Panc1 (cell line): ENCODE results near the gene ATP11A. TPM values are rescaled to one million over a fixed set of nuclear protein-coding genes. Genes with fewer than 3 reads are reported as not detected.

ENCODE experiments used
- ATAC-seq: fragments of 200-7000 bp; cut with Tn5 transposase; 2 replicates; pipeline ENCODE4 v1.9.1; 2020; ENCODE audit warnings: mild to moderate bottlenecking, moderate library complexity
- BruUV-seq: library from RNA; stranded (reverse); fragments of 400-500 nt; replicated peaks from 2 replicates; lab custom pipeline; 2021; lab: Mats Ljungman, UMichigan
- CTCF ChIA-PET: fragments of 300-600 bp; sonication (Branson Sonifier 250); formaldehyde crosslinking; loops from one replicate; lab custom pipeline; 2022; ENCODE audit warnings: antibody characterized with exemption; lab: Charles Lee
- POLR2A ChIA-PET: fragments of 300-600 bp; sonication (Branson Sonifier 250); formaldehyde crosslinking; loops from one replicate; lab custom pipeline; 2022; ENCODE audit warnings: antibody characterized with exemption; lab: Charles Lee
- DNase-seq: peaks from one replicate; pipeline ENCODE4 v3.0.0-alpha.2; 2010; ENCODE audit warnings: low read depth, low spot score
- H3K27ac ChIP-seq: 2 replicates; pipeline ENCODE4 v1.5.1; 2011; ENCODE audit warnings: mild to moderate bottlenecking, low read length, inconsistent platforms
- H3K27me3 ChIP-seq: fragments of 200-500 bp; sonication (Bioruptor generic); 2 replicates; pipeline ENCODE4 v1.6.0; 2014; ENCODE audit warnings: low read length, inconsistent platforms; ENCODE audit not compliant: control insufficient read depth, insufficient read depth
- H3K36me3 ChIP-seq: fragments of 200-500 bp; sonication (Bioruptor generic); 2 replicates; pipeline ENCODE4 v1.5.1; 2014; ENCODE audit warnings: inconsistent platforms, mild to moderate bottlenecking, low read length, moderate library complexity; ENCODE audit not compliant: control insufficient read depth, insufficient read depth
- H3K4me1 ChIP-seq: 2 replicates; pipeline ENCODE4 v1.5.1; 2011; ENCODE audit warnings: inconsistent platforms, mild to moderate bottlenecking, low read length, moderate library complexity; ENCODE audit not compliant: control insufficient read depth, insufficient read depth
- H3K4me3 ChIP-seq, 2 experiments: 2 replicates each; pipeline ENCODE4 v1.5.1; 2011 to 2012; ENCODE audit warnings: low read depth in 2 of 2, low read length in 2 of 2, mild to moderate bottlenecking in 2 of 2, inconsistent platforms in 1 of 2, moderate library complexity in 1 of 2
- H3K9me3 ChIP-seq: fragments of 200-500 bp; sonication (Bioruptor generic); 2 replicates; pipeline ENCODE4 v1.5.1; 2014; ENCODE audit warnings: low read depth, mild to moderate bottlenecking, inconsistent platforms, low read length, moderate library complexity; ENCODE audit not compliant: control insufficient read depth, insufficient read depth
- POLR2AphosphoS5 ChIP-seq: IDR thresholded peaks from 2 replicates; pipeline ENCODE4 v1.6.1; 2012; ENCODE audit warnings: mild to moderate bottlenecking, low read depth, low read length, moderate library complexity
- REST ChIP-seq, 2 experiments: IDR thresholded peaks; 2 replicates each; pipeline ENCODE4 v1.6.1; 2011 to 2012; ENCODE audit warnings: low read depth in 2 of 2, control low read depth in 1 of 2, low read length in 1 of 2, mild to moderate bottlenecking in 1 of 2, moderate library complexity in 1 of 2; ENCODE audit not compliant: insufficient read depth in 1 of 2
- SIN3A ChIP-seq: IDR thresholded peaks from 2 replicates; pipeline ENCODE4 v1.6.1; 2012; ENCODE audit warnings: low read depth, mild to moderate bottlenecking, low read length, moderate library complexity, borderline replicate concordance; ENCODE audit not compliant: insufficient read depth
- TCF7L2 ChIP-seq: IDR thresholded peaks from 2 replicates; pipeline ENCODE4 v1.6.1; 2011; ENCODE audit warnings: mild to moderate bottlenecking, low read depth, low read length, inconsistent platforms
- in situ Hi-C: cut with HindIII; loops from 2 replicates; pipeline ENCODE4 v1.10.0; 2016; ENCODE audit warnings: low sequenced_read_pairs, low pct_unique_long_range_greater_than_20kb
- intact Hi-C: fragments of 100-400 bp; cut with micrococcal nuclease; formaldehyde crosslinking; loops from one replicate; pipeline ENCODE4 v1.10.0; 2022; ENCODE audit not compliant: unreplicated experiment
- total RNA-seq: library from RNA; stranded (reverse); gene quantifications from one replicate; pipeline ENCODE4 v1.2.1, GENCODE V29; 2021; ENCODE audit not compliant: unreplicated experiment
- TF ChIP-seq, protein P1 (sequence below): fragments of 450-650 bp; IDR thresholded peaks from 2 replicates; pipeline ENCODE4 v1.5.1; 2017; ENCODE audit warnings: mild to moderate bottlenecking

The ATP11A gene
- total RNA-seq, 1 experiment from 2014 or later: 85.8 TPM

DNA sequence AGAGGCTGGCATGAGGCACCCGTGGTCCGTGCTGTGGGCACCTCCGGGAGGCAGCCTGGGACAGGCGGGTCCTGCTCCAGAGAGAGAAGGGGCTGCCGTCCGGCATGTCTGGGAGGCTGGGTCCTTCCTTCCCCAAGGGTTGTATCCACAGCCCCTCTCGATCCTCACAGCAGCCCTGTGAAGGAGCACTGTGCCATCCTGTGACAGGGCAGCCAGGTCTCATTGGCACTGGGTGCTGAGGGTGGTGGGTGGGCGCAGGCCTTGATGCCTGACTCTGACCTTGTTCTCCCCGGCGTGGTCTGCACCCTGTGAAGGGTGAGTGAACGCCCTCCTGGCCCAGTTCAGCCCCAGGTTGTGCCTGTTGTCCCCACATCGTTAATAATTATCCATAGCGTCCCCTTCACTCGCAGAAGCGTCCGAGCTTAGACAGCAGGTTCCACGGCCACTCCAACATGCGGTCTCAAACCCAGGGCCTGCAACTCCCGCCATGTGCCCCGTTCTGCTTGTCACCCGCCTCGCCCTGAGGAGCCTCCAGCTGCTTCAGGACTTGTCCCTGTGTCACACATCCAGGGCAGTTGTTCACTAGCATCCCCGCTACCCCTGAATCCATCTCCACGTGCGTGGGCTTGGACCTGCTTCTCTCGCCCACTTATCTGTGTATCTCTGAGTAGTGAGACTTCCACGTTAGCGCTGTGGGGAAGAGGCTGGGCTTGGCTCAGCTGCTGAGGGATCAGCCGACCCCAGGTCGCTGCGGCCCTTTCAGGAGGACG is 10.6 kb downstream of the ATP11A start:
- ChIA-PET POLR2A (no interaction called here), CTCF (no interaction called here)
- H3K4me3 ChIP-seq: no peak overlapping the region
- ATAC-seq (no peak), DNase-seq (no peak)
- H3K4me1 ChIP-seq: peaks cover 29% of the 10 kb centered on the region
- no peaks in the 10 kb centered on the region for H3K27me3 ChIP-seq
- intact Hi-C loops: no loop called here
- no TSS peak for BruUV-seq
- in situ Hi-C loops: no loop called here
- TF ChIP-seq, protein P1, sequence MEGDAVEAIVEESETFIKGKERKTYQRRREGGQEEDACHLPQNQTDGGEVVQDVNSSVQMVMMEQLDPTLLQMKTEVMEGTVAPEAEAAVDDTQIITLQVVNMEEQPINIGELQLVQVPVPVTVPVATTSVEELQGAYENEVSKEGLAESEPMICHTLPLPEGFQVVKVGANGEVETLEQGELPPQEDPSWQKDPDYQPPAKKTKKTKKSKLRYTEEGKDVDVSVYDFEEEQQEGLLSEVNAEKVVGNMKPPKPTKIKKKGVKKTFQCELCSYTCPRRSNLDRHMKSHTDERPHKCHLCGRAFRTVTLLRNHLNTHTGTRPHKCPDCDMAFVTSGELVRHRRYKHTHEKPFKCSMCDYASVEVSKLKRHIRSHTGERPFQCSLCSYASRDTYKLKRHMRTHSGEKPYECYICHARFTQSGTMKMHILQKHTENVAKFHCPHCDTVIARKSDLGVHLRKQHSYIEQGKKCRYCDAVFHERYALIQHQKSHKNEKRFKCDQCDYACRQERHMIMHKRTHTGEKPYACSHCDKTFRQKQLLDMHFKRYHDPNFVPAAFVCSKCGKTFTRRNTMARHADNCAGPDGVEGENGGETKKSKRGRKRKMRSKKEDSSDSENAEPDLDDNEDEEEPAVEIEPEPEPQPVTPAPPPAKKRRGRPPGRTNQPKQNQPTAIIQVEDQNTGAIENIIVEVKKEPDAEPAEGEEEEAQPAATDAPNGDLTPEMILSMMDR: no peak
- TF ChIP-seq SIN3A (no peak), REST (IDR thresholded peaks at IDR 0.05; ENCODE audit: insufficient read depth in 1 of 2, low read depth in 2 of 2, low read length in 1 of 2) (no peak), POLR2AphosphoS5 (no peak), TCF7L2 (no peak)
- H3K36me3 ChIP-seq: no peaks in the 10 kb centered on the region; the same call in 1 of the 2 replicates
- H3K9me3 ChIP-seq: no peaks in the 10 kb centered on the region
- H3K27ac ChIP-seq: no peak overlapping the region

DNA sequence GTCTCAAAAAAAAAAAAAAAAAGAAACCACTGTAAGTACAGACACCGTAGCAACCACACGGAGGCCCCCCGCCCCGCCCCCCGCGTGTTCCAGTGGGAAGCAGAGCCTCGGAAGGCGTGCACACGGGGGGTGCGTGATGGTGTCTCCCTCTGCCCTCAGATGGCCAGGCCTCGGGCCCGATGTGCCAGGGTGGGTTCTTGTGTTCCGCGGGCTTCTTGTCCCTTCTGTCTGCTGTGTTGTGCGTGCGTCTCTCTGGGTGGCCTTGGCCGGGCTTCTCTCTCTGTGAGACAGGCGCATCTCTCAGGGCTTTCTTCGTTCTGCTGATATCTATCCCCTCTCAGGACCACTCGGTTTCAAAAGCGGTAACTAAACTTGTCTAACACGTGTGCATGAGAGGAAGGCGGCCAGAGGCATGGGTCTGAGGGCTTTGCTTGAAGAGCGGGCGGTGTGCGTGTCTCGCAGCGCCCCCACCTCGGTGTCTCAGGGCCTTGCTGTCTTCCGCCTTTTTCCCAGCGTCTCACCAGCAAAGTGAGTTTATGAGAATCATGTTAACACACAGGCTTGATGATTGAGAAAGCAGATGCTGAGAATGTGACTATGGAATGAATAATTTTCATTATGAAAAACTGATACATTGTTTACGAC is 12.6 kb downstream of the ATP11A start:
- no peak for DNase-seq

More for the DNA sequence above, 12.6 kb downstream of the ATP11A start:
- H3K4me1 ChIP-seq: peaks cover 29% of the 10 kb centered on the region
- ChIA-PET POLR2A (no interaction called here), CTCF (no interaction called here)
- no peak overlapping the region for H3K27ac ChIP-seq
- H3K27me3 ChIP-seq: no peaks in the 10 kb centered on the region
- H3K9me3 ChIP-seq: no peaks in the 10 kb centered on the region
- H3K4me3 ChIP-seq: no peak overlapping the region
- no peak for TF ChIP-seq POLR2AphosphoS5
- no peak for TF ChIP-seq SIN3A
- no peak for TF ChIP-seq REST (IDR thresholded peaks at IDR 0.05; ENCODE audit: insufficient read depth in 1 of 2, low read depth in 2 of 2, low read length in 1 of 2)
- TF ChIP-seq, protein P1: no peak
- TF ChIP-seq TCF7L2: no peak
- no peaks in the 10 kb centered on the region for H3K36me3 ChIP-seq
- no peak for ATAC-seq
- intact Hi-C loops: no loop called here
- in situ Hi-C loops: no loop called here
- no TSS peak for BruUV-seq
